NK-92 (cell line): ENCODE measurements around the gene LRP2.
"Not testable (repeated sequence)": the region's sequence is repeated elsewhere in the genome, so short reads cannot be mapped to it uniquely, and the experiment has no call there.

Experiments
- DNase-seq: peaks from one replicate; lab custom pipeline; 2025; ENCODE audit not compliant: unreplicated experiment; lab: John Stamatoyannopoulos, UW

LRP2 gene

DNA sequence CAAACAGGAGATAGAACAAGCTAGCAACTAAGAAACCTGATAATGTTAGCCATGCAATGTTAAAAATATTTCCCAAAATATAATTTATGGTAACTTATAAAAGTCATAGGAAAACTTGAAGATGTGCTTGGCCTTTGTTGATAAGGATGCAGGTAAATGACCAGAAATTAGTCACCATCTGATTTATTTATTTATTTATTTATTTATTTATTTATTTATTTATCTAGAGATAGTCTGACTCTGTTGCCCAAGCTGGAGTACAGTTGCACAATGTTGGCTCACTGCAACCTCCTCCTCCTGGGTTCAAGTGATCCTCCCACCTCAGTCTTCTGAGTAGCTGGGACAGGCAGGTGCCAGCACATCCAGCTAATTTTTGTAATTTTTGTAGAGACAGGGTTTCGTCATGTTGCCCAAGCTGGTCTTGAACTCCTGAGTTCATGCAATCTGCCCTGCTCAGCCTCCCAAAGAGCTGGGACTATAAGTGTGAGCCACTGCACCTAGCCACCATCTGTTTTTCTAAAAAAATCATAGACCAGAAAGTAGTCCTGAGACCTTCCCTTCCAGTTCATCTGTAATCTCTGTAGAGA is 183.4 kb downstream of the LRP2 start:
- no peak for DNase-seq

DNA sequence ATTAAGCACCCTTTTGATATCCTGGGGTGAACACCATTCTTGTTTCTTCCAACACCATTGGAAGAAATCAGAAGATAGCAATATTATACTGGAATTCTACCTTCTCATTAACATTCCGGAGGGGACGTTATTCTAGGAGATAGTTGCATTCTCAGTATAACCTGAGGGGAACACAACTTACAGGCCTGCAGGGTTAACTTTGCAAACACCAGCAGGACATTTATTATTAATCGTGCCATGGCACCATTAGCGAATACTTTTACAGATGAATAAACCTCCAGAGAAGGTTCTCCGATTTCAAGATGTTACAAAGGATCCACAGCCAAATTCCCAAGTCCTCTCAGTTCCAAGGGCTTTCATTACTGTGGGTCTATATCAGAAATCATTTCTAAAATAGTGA is 184.0 kb downstream of the LRP2 start:
- DNase-seq = no peak

DNA sequence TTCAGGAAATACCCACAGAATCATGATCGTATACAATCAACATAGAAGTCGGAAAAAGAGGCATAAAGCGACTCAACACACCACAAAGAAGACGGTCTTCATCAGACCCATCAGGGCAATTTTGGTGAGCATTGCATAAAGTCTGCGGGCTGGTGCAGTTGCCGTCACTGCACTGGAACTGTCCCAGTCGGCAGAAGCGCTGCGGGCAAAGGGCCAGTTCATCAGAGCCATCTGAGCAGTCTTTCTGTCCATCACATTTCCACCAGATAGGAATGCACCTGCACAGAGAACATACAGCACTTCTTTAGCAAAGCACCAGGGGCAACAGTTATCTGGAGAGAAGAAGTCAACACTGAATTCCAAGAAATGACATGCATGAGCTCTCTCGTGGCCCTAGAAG is 187.2 kb downstream of the LRP2 start:
- DNase-seq = no peak

DNA sequence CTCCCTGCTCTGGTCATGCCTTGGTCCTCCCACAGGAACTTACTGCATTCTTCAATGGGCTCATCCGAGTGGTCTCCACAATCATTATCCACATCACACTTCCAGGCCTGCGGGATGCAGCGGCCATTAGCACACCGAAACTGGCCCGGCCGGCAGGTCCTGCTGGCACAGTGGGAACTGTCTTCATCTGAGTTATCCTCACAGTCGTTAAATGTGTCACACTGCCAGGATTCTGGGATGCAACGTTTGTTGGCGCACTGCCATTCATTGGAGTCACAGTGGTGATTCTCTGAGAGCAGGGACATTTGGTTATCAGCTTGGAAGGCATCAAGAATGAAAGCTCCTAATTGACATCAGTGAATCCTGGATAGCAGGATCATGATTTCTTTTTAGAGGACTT is 188.5 kb downstream of the LRP2 start:
- no peak for DNase-seq

DNA sequence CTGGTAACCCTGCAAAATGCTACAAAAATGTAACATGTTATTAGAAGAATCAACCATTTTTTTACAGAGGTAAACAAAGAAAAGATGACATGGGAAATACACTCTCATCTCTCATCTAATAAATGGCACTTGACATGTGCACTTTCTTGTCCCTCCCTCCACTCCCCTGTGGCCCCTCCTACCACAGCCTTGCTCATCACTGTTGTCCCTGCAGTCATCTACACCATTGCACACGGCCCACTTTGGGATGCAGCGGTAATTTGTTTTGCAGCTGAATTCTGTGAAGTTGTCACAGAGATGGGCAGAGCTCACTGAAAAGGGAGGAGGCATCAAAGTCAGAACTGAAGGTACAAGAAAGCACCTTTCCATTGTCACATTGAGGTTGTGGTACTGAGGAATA is 189.4 kb downstream of the LRP2 start:
- no peak for DNase-seq

DNA sequence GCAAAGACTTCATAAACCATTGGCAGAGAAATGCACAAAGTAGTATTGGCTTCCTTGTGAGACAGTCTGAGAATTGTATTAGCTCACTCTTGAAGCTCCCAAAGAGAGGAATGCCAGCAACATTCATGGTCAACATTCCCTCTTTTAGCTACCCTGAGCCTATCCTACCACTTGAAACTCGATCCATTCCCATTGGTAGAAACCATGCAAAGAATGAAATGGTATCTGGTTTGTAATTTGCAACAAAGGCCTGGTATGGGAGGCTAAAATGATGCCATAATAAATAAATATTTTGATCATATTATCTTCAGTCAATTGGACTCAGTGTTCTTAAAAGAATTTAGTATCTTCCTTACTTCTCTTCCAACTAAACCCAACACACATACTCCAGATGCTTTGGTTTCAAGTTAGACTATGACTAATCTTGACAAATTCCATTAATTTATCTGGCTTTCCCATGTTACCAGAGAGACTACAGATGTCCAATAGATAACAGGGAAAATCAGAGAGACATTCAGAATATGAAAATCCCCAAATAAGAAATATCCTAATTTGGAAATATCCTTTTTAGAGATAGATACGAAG is 190.1 kb downstream of the LRP2 start:
- no peak for DNase-seq

DNA sequence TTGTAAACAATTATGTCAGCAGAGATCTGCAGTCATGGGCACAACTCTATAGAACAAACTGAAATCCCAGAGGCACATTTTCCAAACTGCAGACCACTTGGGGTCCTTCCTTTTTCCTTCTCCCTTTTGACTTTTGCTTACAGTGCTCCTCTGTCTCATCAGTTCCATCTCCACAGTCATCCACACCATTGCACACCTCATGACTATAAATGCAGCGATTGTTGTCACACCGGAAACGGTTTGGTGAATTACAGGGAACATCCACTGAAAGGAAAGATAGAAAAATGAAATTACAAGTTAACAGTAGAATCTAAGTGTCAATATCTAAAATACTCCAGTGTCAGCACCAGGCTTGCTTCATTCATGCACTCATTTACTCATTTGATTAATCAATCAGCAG is 196.5 kb downstream of the LRP2 start:
- DNase-seq = no peak

DNA sequence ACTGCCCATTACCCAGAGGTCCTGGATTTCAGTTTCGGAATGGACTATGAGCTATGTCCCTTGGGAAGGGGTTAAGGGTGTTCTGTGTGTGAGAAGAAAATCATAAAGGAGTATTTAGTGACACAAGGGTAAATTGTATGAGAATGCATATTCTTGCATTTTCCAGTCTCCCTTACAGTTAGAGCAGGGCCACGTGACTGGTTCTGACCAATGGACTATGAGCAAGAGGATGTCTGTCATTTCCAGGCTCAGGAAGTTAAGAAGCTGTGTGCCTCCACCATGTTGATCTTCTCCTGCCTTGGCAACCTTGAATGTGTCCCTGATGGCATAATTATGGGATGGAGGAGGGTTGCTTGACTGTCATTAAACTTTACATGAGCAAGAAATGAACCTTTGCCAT is 198.0 kb downstream of the LRP2 start:
- no peak for DNase-seq

DNA sequence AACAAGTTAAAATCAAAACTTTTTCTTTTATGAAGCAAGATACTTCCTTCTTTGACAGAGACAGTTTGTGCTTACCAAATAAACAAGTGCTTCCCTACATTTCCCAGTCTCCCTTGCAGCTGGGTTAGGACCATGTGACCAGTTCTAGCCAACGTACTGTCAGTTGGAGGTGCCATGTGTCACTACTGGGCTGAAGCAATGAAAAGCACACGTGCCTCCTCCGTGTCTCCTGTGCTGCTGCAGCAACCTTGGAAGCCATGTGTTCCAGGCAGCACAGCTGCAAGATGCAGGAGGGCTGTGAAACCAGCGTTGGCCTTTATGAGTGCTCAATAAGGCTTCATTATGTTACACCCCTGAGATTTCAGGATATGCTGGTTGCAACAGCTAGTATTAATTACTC is 199.7 kb downstream of the LRP2 start:
- no peak for DNase-seq

DNA sequence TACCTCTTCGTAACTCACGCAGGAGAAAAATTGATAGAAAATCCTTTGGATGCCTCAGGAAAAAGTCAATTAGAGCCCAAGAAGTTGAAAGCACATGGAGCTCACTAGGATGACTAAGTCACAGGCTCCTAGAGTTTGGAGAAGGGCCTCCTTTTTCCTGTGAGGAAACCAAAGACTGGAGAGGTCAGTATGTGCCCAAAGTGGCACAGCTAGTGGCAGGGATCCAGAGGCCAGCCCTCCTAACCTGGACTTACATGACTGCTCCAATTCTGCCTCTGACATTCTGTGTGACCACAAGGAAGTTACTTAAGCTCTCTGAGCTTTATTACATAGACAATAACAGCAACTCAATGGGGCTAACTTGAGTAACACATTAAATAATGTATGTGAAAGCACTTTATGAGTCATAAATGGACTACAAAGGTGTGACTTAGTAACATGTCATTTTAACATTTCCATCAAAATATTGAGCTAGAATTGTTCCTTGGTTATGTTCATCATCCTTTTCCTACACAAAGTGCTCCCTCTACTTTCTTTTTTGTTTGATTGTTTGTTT is 201.3 kb downstream of the LRP2 start:
- DNase-seq = no peak

DNA sequence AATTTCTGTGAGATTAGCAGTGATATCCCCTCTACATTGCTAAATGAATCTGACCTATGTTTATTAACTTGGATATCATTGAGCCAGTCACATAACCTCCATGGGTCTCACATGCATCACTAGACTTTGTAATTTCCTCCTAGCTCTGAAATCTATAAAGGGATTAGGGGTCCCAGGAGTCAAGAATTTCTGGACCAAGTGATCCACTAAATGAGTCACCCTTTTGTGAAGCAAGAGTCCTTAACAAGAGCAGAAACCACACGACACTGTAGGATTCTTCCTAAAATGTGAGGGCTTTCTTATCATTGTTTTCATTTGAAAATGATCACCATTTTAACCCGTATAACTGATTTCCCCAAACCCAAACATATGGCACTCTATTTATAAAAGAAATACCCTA is 202.6 kb downstream of the LRP2 start:
- no peak for DNase-seq

DNA sequence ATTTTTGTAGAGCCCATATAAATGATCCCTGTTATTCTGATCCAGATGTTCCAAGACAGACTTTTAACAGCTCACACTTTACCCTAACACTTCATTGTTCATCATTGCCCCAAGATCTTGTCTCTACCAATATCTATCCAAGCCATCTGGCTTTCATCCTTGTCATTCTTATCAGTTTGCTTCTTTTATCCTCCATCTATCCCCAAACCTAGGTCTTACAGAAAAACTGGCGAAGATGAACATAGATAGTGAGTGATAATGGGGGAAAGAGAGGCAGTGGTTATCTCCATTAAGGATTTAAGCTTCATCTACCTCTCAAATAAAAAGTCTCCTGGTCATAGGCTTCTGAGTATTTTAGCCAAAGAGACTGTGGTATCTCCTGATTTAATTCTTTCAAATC is 203.5 kb downstream of the LRP2 start:
- no peak for DNase-seq

DNA sequence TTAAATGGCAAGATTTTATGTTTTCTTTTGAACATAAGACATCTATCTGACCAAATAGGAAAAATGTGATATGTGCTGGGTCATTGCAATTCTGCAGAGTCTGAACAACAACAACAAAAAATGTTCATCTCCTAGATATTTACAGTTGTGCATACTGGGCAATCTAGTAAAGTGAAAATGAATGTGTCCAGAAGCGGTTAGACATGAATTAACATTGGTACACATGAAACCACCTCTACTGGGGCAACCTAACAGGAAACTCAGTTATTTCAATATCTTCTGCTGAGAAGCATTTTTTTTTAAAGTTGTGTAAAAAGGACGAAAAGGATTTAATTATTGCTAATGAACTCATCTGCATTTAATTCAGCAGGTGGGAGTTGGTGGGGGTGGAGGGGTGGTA is 216.1 kb downstream of the LRP2 start:
- DNase-seq = no peak

DNA sequence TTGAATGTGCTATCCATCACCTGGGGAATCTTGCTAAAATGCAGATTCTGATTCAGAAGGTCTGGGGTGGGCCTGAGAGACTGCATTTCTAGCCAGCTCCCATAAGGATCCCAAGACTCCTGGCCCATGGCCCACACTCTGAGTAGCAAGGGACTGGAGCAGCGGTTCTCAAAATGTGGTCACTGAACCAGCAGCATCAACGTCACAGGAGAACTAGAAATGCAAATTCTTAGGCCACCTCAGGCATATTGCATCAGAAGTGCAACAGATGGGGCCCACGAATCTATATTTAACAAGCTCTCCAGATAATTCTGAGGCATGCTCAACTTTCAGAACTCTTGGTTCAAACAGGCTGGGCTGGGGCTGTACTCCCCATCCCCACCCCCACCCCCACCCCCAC is 218.3 kb downstream of the LRP2 start:
- no peak for DNase-seq

DNA sequence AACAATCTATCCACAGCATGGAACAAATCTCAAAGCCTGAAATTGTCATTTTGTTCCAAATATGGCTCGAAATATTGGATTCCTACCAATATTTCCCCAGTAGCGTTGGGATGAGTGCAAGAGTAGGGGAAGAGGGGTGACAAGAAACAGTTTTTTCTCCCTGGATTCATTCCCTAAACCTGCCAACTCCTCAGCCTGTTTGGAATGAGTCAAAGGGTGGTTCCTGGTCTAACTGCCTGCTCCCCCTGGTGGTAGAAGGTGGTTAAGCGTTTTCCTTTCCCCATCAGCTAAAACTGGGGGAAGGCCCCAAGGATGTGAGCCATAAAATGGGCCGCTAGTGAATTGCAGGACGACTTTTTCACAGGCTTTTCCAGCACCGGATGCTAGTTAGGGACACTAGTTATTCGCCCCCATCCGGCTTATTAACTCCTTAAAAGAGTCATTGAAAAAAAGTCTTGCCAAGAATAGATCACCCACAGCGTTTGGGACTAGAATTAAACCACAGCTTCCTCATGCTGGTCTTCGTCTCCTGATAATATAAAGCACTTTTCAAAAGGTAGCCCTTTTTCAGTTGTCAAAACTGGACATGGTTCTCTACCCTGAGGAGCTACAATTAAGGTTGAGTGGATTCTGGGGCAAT is 220.5 kb downstream of the LRP2 start:
- no peak for DNase-seq

DNA sequence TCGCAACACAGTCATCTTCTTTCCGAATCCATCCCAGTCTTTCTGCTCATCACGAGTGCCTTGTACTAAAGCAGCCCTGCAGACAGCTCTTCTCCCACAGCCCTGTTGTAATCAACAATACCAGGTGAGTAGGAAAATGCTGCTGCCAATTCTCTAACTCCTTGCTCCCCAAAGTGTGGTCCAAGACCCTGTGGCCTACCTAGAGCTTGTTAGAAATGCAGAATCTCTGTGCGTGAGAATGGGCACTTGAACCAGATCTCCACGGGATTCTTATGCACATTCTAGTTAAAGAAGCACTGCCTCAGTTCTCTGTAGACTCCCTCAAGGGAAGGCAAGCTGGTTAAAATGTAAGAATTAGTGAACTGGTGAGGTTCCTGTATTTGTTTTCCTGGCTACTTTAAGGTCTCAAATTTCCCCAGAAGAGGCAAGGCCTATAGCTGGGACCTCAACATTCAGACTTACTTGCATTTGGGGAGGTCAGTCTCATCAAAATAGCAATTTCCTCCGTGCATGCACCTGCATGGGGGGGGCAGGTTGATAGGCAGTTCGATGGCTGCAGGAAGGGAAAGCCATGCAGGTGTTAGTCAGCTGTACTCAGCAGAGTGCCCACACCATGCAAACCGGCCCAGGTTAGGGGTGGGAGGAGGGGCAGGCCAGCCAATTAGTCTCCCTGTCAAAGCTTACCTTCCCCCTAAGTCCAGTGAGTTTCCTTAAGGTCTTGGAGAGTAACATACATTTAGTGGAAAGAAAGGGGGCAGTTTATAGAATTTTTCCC is 222.2 kb downstream of the LRP2 start:
- no peak for DNase-seq

DNA sequence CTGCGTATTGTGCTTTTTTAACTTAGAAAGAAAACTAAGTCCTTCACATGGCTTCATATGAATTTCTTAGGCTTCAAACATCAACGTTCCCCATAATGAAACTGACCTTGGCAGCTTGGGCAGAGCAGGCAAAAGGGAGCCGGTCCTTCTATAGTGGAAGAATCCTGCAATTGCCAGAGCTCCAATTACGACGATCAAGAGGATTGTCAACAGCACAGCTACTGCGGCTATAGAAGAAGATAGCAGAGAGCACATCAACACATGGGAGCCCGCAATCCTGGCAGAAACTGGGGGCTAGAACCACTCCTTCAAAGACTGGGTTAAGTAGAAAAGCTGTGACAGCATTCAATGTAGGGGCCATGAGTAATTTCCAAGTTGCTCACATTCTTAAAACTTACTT is 223.2 kb downstream of the LRP2 start:
- DNase-seq = no peak

DNA sequence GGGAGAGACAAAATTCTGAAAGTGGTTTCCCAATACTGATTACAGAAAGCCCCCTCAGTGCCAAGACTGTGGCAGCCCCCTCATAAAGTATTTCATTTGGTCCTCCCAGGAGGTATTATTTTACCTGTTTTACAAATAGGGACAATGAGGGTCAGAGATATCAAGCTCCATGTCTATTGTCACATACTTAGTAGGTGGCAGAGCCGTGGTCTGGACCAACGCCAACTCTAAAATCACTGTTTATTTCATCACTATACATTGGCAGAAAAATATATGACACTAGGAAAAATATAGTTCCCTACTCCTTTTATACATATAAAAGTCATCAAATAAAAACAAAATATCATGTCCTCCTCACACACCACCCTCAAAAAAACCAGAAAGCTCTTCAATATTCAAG is 224.4 kb downstream of the LRP2 start:
- no peak for DNase-seq

DNA sequence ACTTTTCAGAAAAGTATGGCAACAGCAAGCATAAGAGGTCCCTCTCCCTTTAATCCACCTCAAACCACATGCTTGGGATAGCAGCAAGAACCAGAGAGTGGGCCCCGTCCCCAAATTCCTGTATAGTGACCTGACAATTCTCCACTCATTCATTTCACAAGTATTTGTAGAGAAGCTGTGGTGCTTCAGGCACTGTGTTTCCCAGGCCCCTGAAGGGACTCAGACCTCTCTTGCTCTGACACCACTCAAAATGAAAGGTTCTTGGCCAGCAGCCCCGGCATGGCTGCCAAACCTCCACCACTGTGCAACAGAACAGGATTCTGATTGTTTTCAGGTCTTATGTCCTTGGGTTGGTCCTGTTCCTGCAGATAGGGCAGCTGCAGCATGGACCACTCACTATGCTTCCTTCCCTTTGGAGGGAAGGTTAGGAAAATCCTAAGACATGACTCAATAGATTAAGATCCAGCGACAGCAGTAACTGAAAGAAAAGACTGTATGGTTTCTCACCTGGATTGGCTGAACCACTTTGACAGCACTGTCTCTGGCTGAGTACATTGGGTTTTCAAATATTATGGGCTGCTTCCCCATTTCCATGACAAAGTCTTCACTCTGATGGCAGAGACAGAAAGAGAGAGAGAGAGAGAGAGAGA is 225.3 kb downstream of the LRP2 start:
- no peak for DNase-seq

DNA sequence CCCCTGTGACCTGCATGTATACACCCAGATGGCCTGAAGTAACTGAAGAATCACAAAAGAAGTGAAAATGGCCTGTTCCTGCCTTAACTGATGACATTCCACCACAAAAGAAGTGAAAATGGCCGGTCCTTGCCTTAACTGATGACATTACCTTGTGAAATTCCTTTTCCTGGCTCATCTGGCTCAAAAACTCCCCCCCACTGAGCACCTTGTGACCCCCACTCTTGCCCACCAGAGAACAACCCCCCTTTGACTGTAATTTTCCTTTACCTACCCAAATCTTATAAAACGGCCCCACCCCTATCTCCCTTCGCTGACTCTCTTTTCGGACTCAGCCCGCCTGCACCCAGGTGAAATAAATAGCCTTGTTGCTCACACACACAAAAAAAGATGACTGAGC is 225.9 kb downstream of the LRP2 start:
- DNase-seq = not testable (repeated sequence)

DNA sequence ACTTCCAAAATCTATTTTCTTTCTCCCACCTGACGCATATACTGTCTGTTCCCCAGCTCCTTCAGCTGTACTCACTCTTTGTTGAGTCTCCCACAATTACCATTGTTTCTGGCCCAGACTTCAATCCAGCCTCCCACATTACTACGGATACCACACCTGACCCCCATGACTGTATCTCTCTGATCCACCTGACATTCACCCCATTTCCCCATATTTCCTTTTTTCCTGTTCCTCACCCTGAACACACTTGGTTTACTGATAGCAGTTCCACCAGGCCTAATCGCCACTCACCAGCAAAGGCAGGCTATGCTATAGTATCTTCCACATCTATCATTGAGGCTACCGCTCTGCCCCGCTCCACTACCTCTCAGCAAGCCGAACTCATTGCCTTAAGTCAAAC is 228.1 kb downstream of the LRP2 start:
- not testable (repeated sequence) for DNase-seq
